SK-N-MC (cell line): ENCODE measurements around the gene UBE2G1.

Source experiments
- EZH2 ChIP-seq: fragments of 200-600 bp; sonication (generic); IDR thresholded peaks from one replicate; pipeline ENCODE4 v1.6.1; 2017; ENCODE audit warnings: antibody characterized with exemption
- FOXP2 ChIP-seq: optimal IDR thresholded peaks from 2 replicates; pipeline ENCODE3; 2011; ENCODE audit warnings: mild to moderate bottlenecking, moderate library complexity; ENCODE audit not compliant: insufficient read depth; ENCODE audit errors: extremely low read length, control extremely low read depth
- POLR2AphosphoS5 ChIP-seq: IDR thresholded peaks from 2 replicates; pipeline ENCODE4 v1.6.1; 2012; ENCODE audit warnings: mild to moderate bottlenecking, low read depth, low read length, borderline replicate concordance

- no peak for TF ChIP-seq POLR2AphosphoS5
- no peak for TF ChIP-seq EZH2
- TF ChIP-seq FOXP2, result no peak
Observed at GRCh38 chr17:4272213-4272971, 94.1 kb downstream of the UBE2G1 start.
